Astrocyte (in vitro differentiated cells and primary cell): ENCODE results near the gene ADAMTS6. TPM values are rescaled to one million over a fixed set of nuclear protein-coding genes. Genes with fewer than 3 reads are reported as not detected.

Experiments used
- DNase-seq: peaks from one replicate; pipeline ENCODE4 v3.0.0-alpha.2; 2010; ENCODE audit warnings: low read depth
- FAIRE-seq: peaks from 2 replicates; lab custom pipeline; 2011; peaks lifted over from hg19 to GRCh38; lab: Jason Lieb, UNC
- H2AFZ ChIP-seq: 2 replicates; pipeline ENCODE4 v1.6.0; 2012; ENCODE audit warnings: low read depth, low read length, inconsistent platforms
- H3K27ac ChIP-seq: 2 replicates; pipeline ENCODE4 v1.5.1; 2011; ENCODE audit warnings: low read depth, low read length, inconsistent platforms
- H3K27me3 ChIP-seq: 2 replicates; pipeline ENCODE4 v1.6.0; 2011; ENCODE audit warnings: low read length, inconsistent platforms; ENCODE audit not compliant: insufficient read depth
- H3K36me3 ChIP-seq: 2 replicates; pipeline ENCODE4 v1.5.1; 2011; ENCODE audit warnings: low read length, inconsistent platforms; ENCODE audit not compliant: insufficient read depth
- H3K4me1 ChIP-seq: 2 replicates; pipeline ENCODE4 v1.5.1; 2011; ENCODE audit warnings: low read length, inconsistent platforms; ENCODE audit not compliant: insufficient read depth
- H3K4me2 ChIP-seq: 2 replicates; pipeline ENCODE4 v1.6.0; 2012; ENCODE audit warnings: low read length, inconsistent platforms
- H3K4me3 ChIP-seq: 2 replicates; pipeline ENCODE4 v1.5.1; 2011; ENCODE audit warnings: low read depth, mild to moderate bottlenecking, low read length, inconsistent platforms; ENCODE audit not compliant: insufficient read depth
- H3K79me2 ChIP-seq: 2 replicates; pipeline ENCODE4 v1.6.0; 2012; ENCODE audit warnings: mild to moderate bottlenecking, low read length, inconsistent platforms; ENCODE audit not compliant: insufficient read depth
- H3K9ac ChIP-seq: 2 replicates; pipeline ENCODE4 v1.6.0; 2012; ENCODE audit warnings: mild to moderate bottlenecking, low read length, inconsistent platforms
- H3K9me3 ChIP-seq: 2 replicates; pipeline ENCODE4 v1.5.1; 2012; ENCODE audit warnings: low read depth, mild to moderate bottlenecking, low read length, inconsistent platforms; ENCODE audit not compliant: insufficient read depth
- H4K20me1 ChIP-seq: 2 replicates; pipeline ENCODE4 v1.6.0; 2012; ENCODE audit warnings: low read length, inconsistent platforms; ENCODE audit not compliant: insufficient read depth
- H3K27ac Mint-ChIP-seq: one replicate; pipeline ENCODE4 v1.8.0; 2021; ENCODE audit warnings: mild to moderate bottlenecking, mixed read lengths; ENCODE audit not compliant: unreplicated experiment
- H3K27me3 Mint-ChIP-seq: one replicate; pipeline ENCODE4 v1.8.0; 2021; ENCODE audit warnings: low read depth, mixed read lengths; ENCODE audit not compliant: unreplicated experiment
- H3K36me3 Mint-ChIP-seq: one replicate; pipeline ENCODE4 v1.8.0; 2021; ENCODE audit warnings: low read depth, mixed read lengths; ENCODE audit not compliant: unreplicated experiment
- H3K4me1 Mint-ChIP-seq: one replicate; pipeline ENCODE4 v1.8.0; 2021; ENCODE audit warnings: low read depth, mixed read lengths; ENCODE audit not compliant: unreplicated experiment
- H3K4me3 Mint-ChIP-seq: one replicate; pipeline ENCODE4 v1.8.0; 2021; ENCODE audit warnings: mild to moderate bottlenecking, moderate library complexity, mixed read lengths; ENCODE audit not compliant: unreplicated experiment
- H3K9me3 Mint-ChIP-seq: one replicate; pipeline ENCODE4 v1.8.0; 2021; ENCODE audit warnings: mild to moderate bottlenecking, mixed read lengths; ENCODE audit not compliant: unreplicated experiment
- CTCF ChIP-seq: IDR thresholded peaks from 2 replicates; pipeline ENCODE4 v1.5.1; 2011; ENCODE audit warnings: low read depth, mild to moderate bottlenecking, inconsistent platforms, low read length, moderate library complexity; ENCODE audit not compliant: insufficient read depth
- EZH2 ChIP-seq: IDR thresholded peaks from 2 replicates; pipeline ENCODE4 v1.6.1; 2012; ENCODE audit warnings: mild to moderate bottlenecking, low read length, inconsistent platforms; ENCODE audit not compliant: insufficient read depth
- total RNA-seq: library from RNA; stranded (reverse); gene quantifications from 2 replicates; pipeline ENCODE4 v1.2.1, GENCODE V29; 2021

The ADAMTS6 gene
- total RNA-seq, 1 donor from 2014 or later, result 27.7 TPM

- no peaks in the 10 kb centered on the region for H3K9me3 ChIP-seq
- H3K27ac Mint-ChIP-seq, result no peak overlapping the region
- H3K4me3 ChIP-seq, result no peak overlapping the region
- no peak for DNase-seq
- H3K27ac ChIP-seq, result no peak overlapping the region
- no peak for FAIRE-seq
- no peaks in the 10 kb centered on the region for H3K4me1 ChIP-seq
- peaks cover 7% of the 10 kb centered on the region for H4K20me1 ChIP-seq
- H3K79me2 ChIP-seq, result peaks cover 41% of the 10 kb centered on the region
- H3K27me3 ChIP-seq, result no peaks in the 10 kb centered on the region
- no peak overlapping the region for H3K9ac ChIP-seq
- peaks cover 9% of the 10 kb centered on the region for H3K9me3 Mint-ChIP-seq
- H3K36me3 ChIP-seq, result peaks cover 9% of the 10 kb centered on the region
- TF ChIP-seq CTCF, result no peak
- no peak for TF ChIP-seq EZH2
- H3K4me2 ChIP-seq, result no peak overlapping the region
- H3K4me3 Mint-ChIP-seq, result no peak overlapping the region
- H3K4me1 Mint-ChIP-seq, result no peaks in the 10 kb centered on the region
- no peak overlapping the region for H2AFZ ChIP-seq
- no peaks in the 10 kb centered on the region for H3K27me3 Mint-ChIP-seq
- peaks cover 26% of the 10 kb centered on the region for H3K36me3 Mint-ChIP-seq
These were observed 68.9 kb downstream of the ADAMTS6 start for GRCh38 chr5:65412842-65413241.

- H3K4me1 Mint-ChIP-seq, result no peaks in the 10 kb centered on the region
- no peaks in the 10 kb centered on the region for H3K4me1 ChIP-seq
- H3K36me3 ChIP-seq, result peaks cover 9% of the 10 kb centered on the region
- peaks cover 7% of the 10 kb centered on the region for H4K20me1 ChIP-seq
- peaks cover 22% of the 10 kb centered on the region for H3K36me3 Mint-ChIP-seq
- no peak overlapping the region for H3K27ac Mint-ChIP-seq
- no peak overlapping the region for H3K27ac ChIP-seq
- no peak overlapping the region for H3K4me3 ChIP-seq
- no peaks in the 10 kb centered on the region for H3K9me3 ChIP-seq
- no peak for DNase-seq
- no peak overlapping the region for H3K9ac ChIP-seq
- TF ChIP-seq EZH2 (no peak), CTCF (no peak)
- H2AFZ ChIP-seq, result no peak overlapping the region
- H3K79me2 ChIP-seq, result peaks cover 28% of the 10 kb centered on the region
- H3K27me3 ChIP-seq, result no peaks in the 10 kb centered on the region
- peaks cover 4% of the 10 kb centered on the region for H3K9me3 Mint-ChIP-seq
- no peak overlapping the region for H3K4me3 Mint-ChIP-seq
- no peak overlapping the region for H3K4me2 ChIP-seq
- no peaks in the 10 kb centered on the region for H3K27me3 Mint-ChIP-seq
- FAIRE-seq, result no peak
These were observed 70.4 kb downstream of the ADAMTS6 start for GRCh38 chr5:65411356-65411755.

GRCh38 chr5:65395526-65396155 lies 86.1 kb downstream of the ADAMTS6 start:
- no peak overlapping the region for H3K4me3 Mint-ChIP-seq

More at GRCh38 chr5:65395526-65396155, 86.1 kb downstream of the ADAMTS6 start:
- no peak overlapping the region for H3K27ac ChIP-seq
- no peaks in the 10 kb centered on the region for H3K4me1 ChIP-seq
- DNase-seq (peak; percentile 25), FAIRE-seq (no peak)
- no peaks in the 10 kb centered on the region for H3K27me3 Mint-ChIP-seq
- H3K9me3 ChIP-seq, result no peaks in the 10 kb centered on the region
- H3K27ac Mint-ChIP-seq, result no peak overlapping the region
- H3K4me2 ChIP-seq, result no peak overlapping the region
- H3K36me3 ChIP-seq, result peaks cover 4% of the 10 kb centered on the region
- H3K9ac ChIP-seq, result no peak overlapping the region
- H3K4me3 ChIP-seq, result no peak overlapping the region
- peaks cover 4% of the 10 kb centered on the region for H3K9me3 Mint-ChIP-seq
- H3K36me3 Mint-ChIP-seq, result peaks cover 13% of the 10 kb centered on the region
- H3K27me3 ChIP-seq, result no peaks in the 10 kb centered on the region
- H3K79me2 ChIP-seq, result no peaks in the 10 kb centered on the region
- H4K20me1 ChIP-seq, result no peaks in the 10 kb centered on the region
- TF ChIP-seq EZH2 (no peak), CTCF (no peak)
- H2AFZ ChIP-seq, result no peak overlapping the region
- peaks cover 11% of the 10 kb centered on the region for H3K4me1 Mint-ChIP-seq
